GM19238 (cell line): ENCODE measurements around the gene ZNF595.
"Not testable (repeated sequence)": the region's sequence is repeated elsewhere in the genome, so short reads cannot be mapped to it uniquely, and the experiment has no call there.

Experiments
- DNase-seq: peaks from one replicate; pipeline ENCODE4 v3.0.0; 2011; ENCODE audit warnings: low spot score; ENCODE audit not compliant: insufficient read length

The ZNF595 gene

GRCh38 chr4:85951-86350, 32.8 kb downstream of the ZNF595 start:
- DNase-seq, result no peak

GRCh38 chr4:86559-87324, 33.6 kb downstream of the ZNF595 start:
- DNase-seq, result not testable (repeated sequence)

- no peak for DNase-seq
These were observed 45.3 kb downstream of the ZNF595 start for GRCh38 chr4:98386-98785.

- DNase-seq, result no peak
These were observed 46.7 kb downstream of the ZNF595 start for GRCh38 chr4:99863-100262.

- no peak for DNase-seq
These were observed 53.9 kb downstream of the ZNF595 start for GRCh38 chr4:107083-107443.

- no peak for DNase-seq
These were observed 54.6 kb downstream of the ZNF595 start for GRCh38 chr4:107444-108429.

GRCh38 chr4:112771-113170, 59.6 kb downstream of the ZNF595 start:
- no peak for DNase-seq

DNA sequence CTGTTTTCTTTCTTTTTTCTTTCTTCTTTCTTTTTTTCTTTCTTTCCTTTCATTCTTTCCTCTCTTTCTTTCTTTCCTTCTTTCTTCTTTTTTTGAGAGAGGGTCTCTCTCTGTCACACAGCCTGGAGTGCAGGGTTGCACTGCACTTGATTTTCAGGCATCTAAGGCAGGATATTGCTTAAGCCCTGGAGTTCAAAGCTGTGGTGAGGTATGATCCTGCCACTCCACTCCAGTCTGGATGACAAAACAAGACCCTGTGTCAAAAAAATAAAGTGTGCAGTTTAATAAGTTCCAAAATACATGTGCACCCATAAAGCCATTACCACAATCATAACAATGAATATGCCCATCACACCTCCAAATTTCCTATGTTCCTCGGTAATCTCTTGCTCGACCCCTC, 60.6 kb downstream of the ZNF595 start:
- no peak for DNase-seq

GRCh38 chr4:114149-114548, 61.0 kb downstream of the ZNF595 start:
- DNase-seq, result no peak

- DNase-seq, result no peak
These were observed 63.4 kb downstream of the ZNF595 start for GRCh38 chr4:116499-116898.

DNA sequence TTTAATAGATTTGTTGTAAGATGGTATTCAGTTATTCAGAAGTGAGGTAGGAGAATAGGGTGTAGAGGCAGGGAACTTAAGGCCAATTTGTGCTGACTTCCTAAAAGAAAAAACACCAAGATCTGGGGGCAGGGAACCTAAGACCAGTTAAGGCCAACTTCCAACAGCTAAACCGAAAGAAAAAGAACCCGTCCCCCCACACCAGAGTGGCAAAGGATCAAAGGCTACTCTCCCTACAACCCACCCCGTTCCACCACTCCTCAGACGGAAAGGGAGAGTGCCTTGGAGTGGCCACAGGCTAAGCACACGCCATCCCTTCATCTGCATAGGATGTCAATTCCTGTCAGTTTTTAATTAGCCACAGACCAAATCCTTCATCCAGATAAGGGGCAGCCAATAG, 67.5 kb downstream of the ZNF595 start:
- no peak for DNase-seq

GRCh38 chr4:121408-122084, 68.4 kb downstream of the ZNF595 start:
- DNase-seq, result no peak

- DNase-seq, result not testable (repeated sequence)
These were observed 70.8 kb downstream of the ZNF595 start for GRCh38 chr4:123922-124274.

GRCh38 chr4:124275-125081, 71.4 kb downstream of the ZNF595 start, which contains the start of gene ZNF718:
Gene ZNF718, plus strand, starts transcription at chr4:124501. Its CDS starts 170 bp downstream, at chr4:124671.
- peak; percentile 46 for DNase-seq

- no peak for DNase-seq
These were observed 72.1 kb downstream of the ZNF595 start for GRCh38 chr4:125091-125771.

GRCh38 chr4:125833-126232, 72.7 kb downstream of the ZNF595 start:
- DNase-seq, result no peak

DNA sequence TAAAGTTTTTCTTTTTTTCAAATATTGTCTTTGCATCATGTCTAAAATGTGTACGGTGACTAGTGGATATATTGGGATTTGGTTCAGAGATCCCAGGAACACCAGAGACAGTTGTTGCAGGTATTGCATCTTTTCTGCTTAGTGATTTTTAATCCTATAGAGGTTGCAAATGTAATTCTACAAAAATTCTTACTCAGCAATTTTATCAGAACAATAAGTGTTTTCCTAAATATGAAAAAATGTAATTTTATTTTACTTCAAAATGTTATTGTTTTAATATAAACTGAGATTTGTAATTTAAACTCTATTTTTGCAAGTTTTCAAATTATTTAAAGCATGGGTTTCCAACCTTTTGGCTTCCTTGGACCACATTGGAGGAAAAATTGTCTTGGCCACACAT, 79.4 kb downstream of the ZNF595 start:
- no peak for DNase-seq
